Esophagus squamous epithelium (tissue), 5 donors: ENCODE measurements around the gene B3GALT6. TPM values are rescaled to one million over a fixed set of nuclear protein-coding genes. Genes with fewer than 3 reads are reported as not detected.

Experiments
- DNase-seq: peaks from one replicate; lab custom pipeline; 2025; lab: John Stamatoyannopoulos, UW
- H3K27ac ChIP-seq, 4 donors: fragments of 200-600 bp; sonication (generic); one replicate each; pipeline ENCODE4 v1.5.1; 2016 to 2019; ENCODE audit warnings: mild to moderate bottlenecking in 1 of 4
- H3K27me3 ChIP-seq, 4 donors: fragments of 200-600 bp; sonication (generic); 1 replicate in 3 of 4; 2 replicates in 1 of 4; pipeline versions ENCODE4 v1.5.1 to v1.6.0; 2017 to 2021; ENCODE audit warnings: antibody characterized with exemption in 1 of 4
- H3K36me3 ChIP-seq, 3 donors: fragments of 200-600 bp; sonication (generic); one replicate each; pipeline ENCODE4 v1.5.1; 2016 to 2019
- H3K4me1 ChIP-seq, 3 donors: fragments of 200-600 bp; sonication (generic); one replicate each; pipeline ENCODE4 v1.5.1; 2017 to 2019
- H3K4me3 ChIP-seq, 4 donors: fragments of 200-600 bp; sonication (generic); 1 replicate in 3 of 4; 2 replicates in 1 of 4; pipeline ENCODE4 v1.5.1; 2016 to 2019; ENCODE audit warnings: mild to moderate bottlenecking in 2 of 4, moderate library complexity in 1 of 4
- H3K9me3 ChIP-seq, 3 donors: fragments of 200-600 bp; sonication (generic); one replicate each; pipeline ENCODE4 v1.5.1; 2016 to 2019
- POLR2A ChIP-seq, 4 donors: fragments of 450-650 bp; IDR thresholded peaks; one replicate each; pipeline ENCODE4 v1.6.1; 2017; ENCODE audit warnings: antibody characterized with exemption in 4 of 4, mild to moderate bottlenecking in 4 of 4, moderate library complexity in 3 of 4
- WGBS, 2 donors: methylation state at CpG; one replicate each; pipeline ENCODE4 v1.1.5; 2018; 5-methylcytosine and 5-hydroxymethylcytosine counted together
- intact Hi-C: fragments of 100-400 bp; cut with DNase I; formaldehyde crosslinking; loops from one replicate; pipeline ENCODE4 v1.15.0; 2022
- total RNA-seq, 4 donors: library from RNA; depleted of rRNA; stranded (reverse); fragments of >200 nt; gene quantifications; one replicate each; pipeline ENCODE4 v1.1.0, GENCODE V29; 2016
- TF ChIP-seq, protein P1 (sequence below), 6 experiments: fragments of 450-650 bp in 4 of 6; fragments of 200-600 bp in 2 of 6; sonication (generic) in 2 of 6; IDR thresholded peaks; one replicate each; pipeline ENCODE4 v1.5.1; 2016 to 2019; ENCODE audit warnings: antibody characterized with exemption in 6 of 6, mild to moderate bottlenecking in 4 of 6, moderate library complexity in 4 of 6
- donor health status: DM: yes; HTN: yes; CAD: no.

Gene B3GALT6
- total RNA-seq, 4 donors from 2014 or later, result 13.5 to 17.5 (median 15.6) TPM

DNA sequence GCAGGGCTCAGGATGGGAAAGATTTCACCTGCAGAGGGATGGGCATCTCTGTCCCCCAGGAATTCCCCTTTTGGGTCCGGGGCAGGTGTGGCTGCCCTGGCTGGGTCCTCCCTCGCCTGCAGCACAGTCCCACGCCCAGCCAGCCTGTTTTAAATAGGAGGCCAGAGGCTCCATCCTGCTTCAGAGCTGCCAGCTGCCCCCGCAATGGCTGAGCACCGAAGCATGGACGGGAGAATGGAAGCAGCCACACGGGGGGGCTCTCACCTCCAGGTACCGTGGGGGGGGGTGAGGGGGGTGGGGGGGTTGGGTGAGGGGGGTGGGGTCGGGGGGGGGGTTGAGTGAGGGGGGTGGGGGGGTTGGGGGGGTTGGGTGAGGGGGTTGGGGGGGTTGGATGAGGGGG is 51.8 kb downstream of the B3GALT6 start:
- peaks cover 9 to 34% (median 10%) of the 10 kb centered on the region in 3 donors for H3K4me1 ChIP-seq
- no peaks in the 10 kb centered on the region for H3K9me3 ChIP-seq
- TF ChIP-seq POLR2A (IDR thresholded peaks at IDR 0.05), result no peak
- TF ChIP-seq, protein P1, sequence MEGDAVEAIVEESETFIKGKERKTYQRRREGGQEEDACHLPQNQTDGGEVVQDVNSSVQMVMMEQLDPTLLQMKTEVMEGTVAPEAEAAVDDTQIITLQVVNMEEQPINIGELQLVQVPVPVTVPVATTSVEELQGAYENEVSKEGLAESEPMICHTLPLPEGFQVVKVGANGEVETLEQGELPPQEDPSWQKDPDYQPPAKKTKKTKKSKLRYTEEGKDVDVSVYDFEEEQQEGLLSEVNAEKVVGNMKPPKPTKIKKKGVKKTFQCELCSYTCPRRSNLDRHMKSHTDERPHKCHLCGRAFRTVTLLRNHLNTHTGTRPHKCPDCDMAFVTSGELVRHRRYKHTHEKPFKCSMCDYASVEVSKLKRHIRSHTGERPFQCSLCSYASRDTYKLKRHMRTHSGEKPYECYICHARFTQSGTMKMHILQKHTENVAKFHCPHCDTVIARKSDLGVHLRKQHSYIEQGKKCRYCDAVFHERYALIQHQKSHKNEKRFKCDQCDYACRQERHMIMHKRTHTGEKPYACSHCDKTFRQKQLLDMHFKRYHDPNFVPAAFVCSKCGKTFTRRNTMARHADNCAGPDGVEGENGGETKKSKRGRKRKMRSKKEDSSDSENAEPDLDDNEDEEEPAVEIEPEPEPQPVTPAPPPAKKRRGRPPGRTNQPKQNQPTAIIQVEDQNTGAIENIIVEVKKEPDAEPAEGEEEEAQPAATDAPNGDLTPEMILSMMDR (IDR thresholded peaks at IDR 0.05), result no peak
- intact Hi-C loops, result no loop called here
- H3K27me3 ChIP-seq, result peaks cover 0 to 39% (median 0%) of the 10 kb centered on the region in 4 donors
- no peaks in the 10 kb centered on the region for H3K36me3 ChIP-seq
- WGBS, 2 donors, result 17% methylated on average over 1 of the region's 9 CpGs; no CpG with 5 or more reads in 1 of the 2 donors
- H3K27ac ChIP-seq, result no peak overlapping the region
- no peak for DNase-seq
- H3K4me3 ChIP-seq, result no peak overlapping the region

Other genes with a start within 250 kb of the B3GALT6 start
- 10 to 100 TPM; 15.1 to 16.2 (median 15.3) TPM for gene HES4, start 232.1 kb upstream of the B3GALT6 start, total RNA-seq
- 10 to 100 TPM in 2 of 4 donors, 1 to 10 TPM in 2; 7.2 to 44.3 (median 10.3) TPM for gene ISG15, start 218.7 kb upstream of the B3GALT6 start, total RNA-seq
- 10 to 100 TPM; 20.0 to 35.8 (median 32.0) TPM for gene AGRN, start 212.1 kb upstream of the B3GALT6 start, total RNA-seq
- gene RNF223, start 157.9 kb upstream of the B3GALT6 start, total RNA-seq, result 10 to 100 TPM; 11.8 to 25.3 (median 12.3) TPM
- gene C1orf159, start 116.1 kb upstream of the B3GALT6 start, total RNA-seq, result 10 to 100 TPM in 3 of 4 donors, 1 to 10 TPM in 1; 6.9 to 19.6 (median 14.7) TPM
- under 1 TPM in 2 of 4 donors, not detected in 2; 0.19 to 0.44 TPM for gene TTLL10, start 58.4 kb upstream of the B3GALT6 start, total RNA-seq
- 10 to 100 TPM in 1 of 4 donors, 1 to 10 TPM in 3; 2.0 to 21.0 (median 2.8) TPM for gene TNFRSF18, start 25.6 kb upstream of the B3GALT6 start, total RNA-seq
- gene TNFRSF4, start 18.1 kb upstream of the B3GALT6 start, total RNA-seq, result 1 to 10 TPM in 1 of 4 donors, under 1 TPM in 2, not detected in 1; 0.40 to 1.3 (median 0.57) TPM
- gene SDF4, start 236 bp upstream of the B3GALT6 start, total RNA-seq, result 10 to 100 TPM; 65.0 to 75.4 (median 67.6) TPM
- 1 to 10 TPM in 2 of 4 donors, under 1 TPM in 1, not detected in 1; 0.79 to 3.0 (median 1.7) TPM for gene C1QTNF12, start 14.5 kb downstream of the B3GALT6 start, total RNA-seq
- 10 to 100 TPM; 32.6 to 54.3 (median 42.5) TPM for gene UBE2J2, start 41.6 kb downstream of the B3GALT6 start, total RNA-seq
- 1 to 10 TPM; 1.1 to 8.3 (median 1.5) TPM for gene SCNN1D, start 48.2 kb downstream of the B3GALT6 start, total RNA-seq
- gene ACAP3, start 75.7 kb downstream of the B3GALT6 start, total RNA-seq, result 10 to 100 TPM; 36.4 to 66.7 (median 56.9) TPM
- 10 to 100 TPM; 20.0 to 52.5 (median 33.2) TPM for gene PUSL1, start 76.4 kb downstream of the B3GALT6 start, total RNA-seq
- 10 to 100 TPM; 61.5 to 82.0 (median 63.6) TPM for gene INTS11, start 92.4 kb downstream of the B3GALT6 start, total RNA-seq
- 10 to 100 TPM; 27.7 to 75.2 (median 33.4) TPM for gene CPTP, start 92.6 kb downstream of the B3GALT6 start, total RNA-seq
- gene TAS1R3, start 99.0 kb downstream of the B3GALT6 start, total RNA-seq, result under 1 TPM; 0.13 to 0.57 (median 0.30) TPM
- gene DVL1, start 117.2 kb downstream of the B3GALT6 start, total RNA-seq, result 100 to 1,000 TPM in 1 of 4 donors, 10 to 100 TPM in 3; 63.5 to 111 (median 88.0) TPM
- gene MXRA8, start 126.3 kb downstream of the B3GALT6 start, total RNA-seq, result 10 to 100 TPM in 2 of 4 donors, 1 to 10 TPM in 1, under 1 TPM in 1; 0.45 to 33.8 (median 12.8) TPM
- 100 to 1,000 TPM in 3 of 4 donors, 10 to 100 TPM in 1; 92.7 to 134 (median 123) TPM for gene AURKAIP1, start 143.0 kb downstream of the B3GALT6 start, total RNA-seq
- 100 to 1,000 TPM in 2 of 4 donors, 10 to 100 TPM in 2; 42.5 to 213 (median 104) TPM for gene CCNL2, start 167.1 kb downstream of the B3GALT6 start, total RNA-seq
- 100 to 1,000 TPM in 3 of 4 donors, 10 to 100 TPM in 1; 98.0 to 157 (median 116) TPM for gene MRPL20, start 175.1 kb downstream of the B3GALT6 start, total RNA-seq
- gene ANKRD65, start 189.0 kb downstream of the B3GALT6 start, total RNA-seq, result 10 to 100 TPM in 2 of 4 donors, 1 to 10 TPM in 2; 4.7 to 28.3 (median 14.4) TPM
- 10 to 100 TPM; 20.0 to 55.0 (median 34.6) TPM for gene VWA1, start 203.5 kb downstream of the B3GALT6 start, total RNA-seq
- under 1 TPM; under 0.01 to 1.00 (median 0.28) TPM for gene ATAD3C, start 217.5 kb downstream of the B3GALT6 start, total RNA-seq
- 10 to 100 TPM in 3 of 4 donors, 1 to 10 TPM in 1; 9.9 to 40.1 (median 24.1) TPM for gene ATAD3B, start 239.5 kb downstream of the B3GALT6 start, total RNA-seq